IPS-15b (cell line): Measurements from ENCODE around the gene GOLGA8K.
"Not testable (repeated sequence)": the region's sequence is repeated elsewhere in the genome, so short reads cannot be mapped to it uniquely, and the experiment has no call there.

Experiments
- H3K27me3 ChIP-seq: one replicate; pipeline ENCODE4 v1.6.1; 2013; ENCODE audit warnings: low read length; ENCODE audit not compliant: control insufficient read depth, insufficient read depth
- H3K36me3 ChIP-seq: one replicate; pipeline ENCODE4 v1.6.1; 2013; ENCODE audit warnings: low read length; ENCODE audit not compliant: control insufficient read depth, insufficient read depth
- H3K4me1 ChIP-seq: one replicate; pipeline ENCODE4 v1.6.1; 2013; ENCODE audit warnings: mild to moderate bottlenecking, low read length; ENCODE audit not compliant: control insufficient read depth, insufficient read depth
- H3K4me3 ChIP-seq: one replicate; pipeline ENCODE4 v1.5.1; 2013; ENCODE audit warnings: low read depth, low read length
- H3K9ac ChIP-seq: one replicate; pipeline ENCODE4 v1.6.1; 2013; ENCODE audit warnings: low read depth, mild to moderate bottlenecking, low read length
- H3K9me3 ChIP-seq: one replicate; pipeline ENCODE4 v1.6.1; 2013; ENCODE audit warnings: mild to moderate bottlenecking, low read length; ENCODE audit not compliant: control insufficient read depth, insufficient read depth

Gene GOLGA8K

GRCh38 chr15:32345978-32346547 is 57.0 kb downstream of the GOLGA8K start:
- not testable (repeated sequence) for H3K9ac ChIP-seq, H3K36me3 ChIP-seq, H3K9me3 ChIP-seq, H3K4me3 ChIP-seq, H3K4me1 ChIP-seq, H3K27me3 ChIP-seq

GRCh38 chr15:32343921-32344320 is 59.2 kb downstream of the GOLGA8K start:
- H3K4me3 ChIP-seq, H3K9ac ChIP-seq, H3K9me3 ChIP-seq, H3K36me3 ChIP-seq, H3K4me1 ChIP-seq, H3K27me3 ChIP-seq: not testable (repeated sequence)
